Loucy (cell line): ENCODE data around the gene AFAP1L1.

Source experiments
- H2AFZ ChIP-seq: fragments of 200-600 bp; sonication (generic); 2 replicates; pipeline ENCODE4 v1.6.0; 2016; ENCODE audit warnings: antibody characterized with exemption, mild to moderate bottlenecking, low read length, moderate library complexity
- H3F3A ChIP-seq: fragments of 200-600 bp; 2 replicates; pipeline ENCODE4 v1.6.0; 2016; ENCODE audit warnings: antibody characterized with exemption, low read depth, mild to moderate bottlenecking
- H3K27me3 ChIP-seq: fragments of 200-600 bp; sonication (generic); 2 replicates; pipeline ENCODE4 v1.6.1; 2014; ENCODE audit warnings: low read length, mild to moderate bottlenecking; ENCODE audit not compliant: insufficient read depth, poor library complexity, severe bottlenecking
- H3K36me3 ChIP-seq: fragments of 200-600 bp; sonication (generic); 2 replicates; pipeline ENCODE4 v1.6.1; 2016; ENCODE audit warnings: low read length; ENCODE audit not compliant: insufficient read depth
- H3K4me1 ChIP-seq: fragments of 200-600 bp; sonication (generic); 2 replicates; pipeline ENCODE4 v1.5.1; 2014; ENCODE audit warnings: low read length, mild to moderate bottlenecking; ENCODE audit not compliant: insufficient read depth, poor library complexity, severe bottlenecking
- H3K4me2 ChIP-seq: fragments of 200-600 bp; sonication (generic); 2 replicates; pipeline ENCODE4 v1.6.0; 2014; ENCODE audit warnings: antibody characterized with exemption, low read length, low read depth, mild to moderate bottlenecking; ENCODE audit not compliant: poor library complexity, severe bottlenecking
- H3K4me3 ChIP-seq: fragments of 200-600 bp; sonication (generic); 2 replicates; pipeline ENCODE4 v1.5.1; 2014; ENCODE audit warnings: low read length, mild to moderate bottlenecking, mixed read lengths; ENCODE audit not compliant: poor library complexity, severe bottlenecking
- H3K79me2 ChIP-seq: fragments of 200-600 bp; sonication (generic); 2 replicates; pipeline ENCODE4 v1.6.1; 2014; ENCODE audit warnings: low read length; ENCODE audit not compliant: insufficient read depth
- H3K9ac ChIP-seq: fragments of 200-600 bp; sonication (generic); 2 replicates; pipeline ENCODE4 v1.6.0; 2014; ENCODE audit warnings: mild to moderate bottlenecking, low read depth, low read length, moderate library complexity; ENCODE audit not compliant: poor library complexity, severe bottlenecking
- H3K9me2 ChIP-seq: fragments of 200-600 bp; sonication (generic); replicated peaks from 2 replicates; pipeline ENCODE4 v1.6.1; 2016; ENCODE audit warnings: low read depth, low read length, mixed read lengths
- H3K9me3 ChIP-seq: fragments of 200-600 bp; sonication (generic); 2 replicates; pipeline ENCODE4 v1.6.1; 2014; ENCODE audit warnings: mild to moderate bottlenecking, antibody characterized with exemption, low read length, low read depth; ENCODE audit not compliant: insufficient read depth
- H4K20me1 ChIP-seq: fragments of 200-600 bp; sonication (generic); 2 replicates; pipeline ENCODE4 v1.6.0; 2014; ENCODE audit warnings: antibody characterized with exemption, low read length, mild to moderate bottlenecking; ENCODE audit not compliant: insufficient read depth, poor library complexity, severe bottlenecking
- CTCF ChIP-seq: fragments of 200-600 bp; sonication (generic); conservative IDR thresholded peaks from 2 replicates; pipeline ENCODE4 v1.5.1; 2014; ENCODE audit warnings: mild to moderate bottlenecking, antibody characterized with exemption, low read length
- EZH2phosphoT487 ChIP-seq: fragments of 200-600 bp; IDR thresholded peaks from 2 replicates; pipeline ENCODE4 v1.6.1; 2018; ENCODE audit warnings: antibody characterized with exemption, mild to moderate bottlenecking, moderate library complexity, borderline replicate concordance

Gene AFAP1L1

DNA sequence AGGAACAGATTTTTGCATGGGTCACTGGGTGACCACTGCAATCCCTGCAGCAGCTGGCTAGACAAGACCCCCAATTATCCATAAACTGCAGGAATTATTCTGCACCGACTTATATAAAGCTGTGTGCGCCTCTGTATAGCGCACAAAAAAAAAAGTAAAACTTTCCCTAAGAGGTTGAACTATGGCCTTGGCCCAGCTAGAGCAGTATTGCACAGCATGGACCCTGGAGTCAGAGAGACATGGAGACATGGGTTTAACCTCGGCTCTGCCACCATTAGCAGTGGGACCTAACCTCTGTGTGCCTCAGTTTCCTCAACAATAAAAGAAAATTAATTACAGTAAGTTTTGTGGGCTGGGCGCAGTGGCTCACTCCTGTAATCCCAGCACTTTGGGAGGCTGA, 56.5 kb downstream of the AFAP1L1 start:
- Histone ChIP-seq H3K36me3 (no peaks in the 10 kb centered on the region), H3K9me3 (no peaks in the 10 kb centered on the region), H3K9me2 (no peaks in the 10 kb centered on the region), H2AFZ (no peak overlapping the region), H3K4me3 (no peak overlapping the region), H3K27me3 (no peaks in the 10 kb centered on the region), H3K4me2 (no peak overlapping the region), H3K79me2 (no peaks in the 10 kb centered on the region), H3K9ac (no peak overlapping the region), H3F3A (no peaks in the 10 kb centered on the region), H4K20me1 (no peaks in the 10 kb centered on the region), H3K4me1 (no peaks in the 10 kb centered on the region)
- no peak for TF ChIP-seq CTCF
- no peak for TF ChIP-seq EZH2phosphoT487

DNA sequence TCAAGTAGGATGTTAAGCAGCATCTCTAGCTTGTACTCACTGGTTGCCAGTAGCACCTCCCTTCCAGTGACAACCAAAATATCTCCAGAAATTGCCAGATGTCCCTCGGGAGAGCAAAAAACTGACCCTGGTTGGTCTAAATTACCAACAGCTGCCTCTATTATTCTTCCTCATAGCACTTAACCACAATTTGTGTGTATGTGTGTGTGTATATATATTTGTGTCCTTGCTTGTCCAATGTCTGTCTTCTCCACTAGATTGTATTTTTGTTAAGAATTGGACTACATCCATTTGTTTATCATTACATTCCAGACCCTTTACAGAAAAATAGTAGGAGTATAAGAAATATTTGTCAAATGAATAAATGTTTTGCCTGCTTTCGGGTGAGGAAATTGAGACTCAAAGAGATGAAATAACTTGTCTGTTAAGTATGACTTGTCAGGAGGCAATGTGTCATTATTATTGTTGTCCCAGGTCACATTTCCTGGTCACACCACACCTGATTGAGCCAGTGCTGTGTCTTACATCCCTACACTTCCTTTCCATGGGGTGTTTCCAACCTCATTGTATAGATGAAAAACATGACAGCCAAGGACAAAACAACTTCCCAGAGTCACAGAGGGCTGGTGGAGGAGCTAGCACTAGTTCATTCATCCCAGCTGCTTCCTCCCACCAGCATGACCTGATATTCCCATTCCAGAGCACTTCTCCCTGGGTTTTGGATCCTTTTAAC, 62.2 kb downstream of the AFAP1L1 start:
- Histone ChIP-seq H3K4me2 (no peak overlapping the region), H4K20me1 (no peaks in the 10 kb centered on the region), H3F3A (no peaks in the 10 kb centered on the region), H3K27me3 (no peaks in the 10 kb centered on the region), H3K4me1 (no peaks in the 10 kb centered on the region), H2AFZ (no peak overlapping the region), H3K36me3 (no peaks in the 10 kb centered on the region), H3K9me3 (no peaks in the 10 kb centered on the region), H3K79me2 (no peaks in the 10 kb centered on the region), H3K4me3 (no peak overlapping the region), H3K9ac (no peak overlapping the region), H3K9me2 (no peaks in the 10 kb centered on the region)
- TF ChIP-seq CTCF, result no peak
- no peak for TF ChIP-seq EZH2phosphoT487

DNA sequence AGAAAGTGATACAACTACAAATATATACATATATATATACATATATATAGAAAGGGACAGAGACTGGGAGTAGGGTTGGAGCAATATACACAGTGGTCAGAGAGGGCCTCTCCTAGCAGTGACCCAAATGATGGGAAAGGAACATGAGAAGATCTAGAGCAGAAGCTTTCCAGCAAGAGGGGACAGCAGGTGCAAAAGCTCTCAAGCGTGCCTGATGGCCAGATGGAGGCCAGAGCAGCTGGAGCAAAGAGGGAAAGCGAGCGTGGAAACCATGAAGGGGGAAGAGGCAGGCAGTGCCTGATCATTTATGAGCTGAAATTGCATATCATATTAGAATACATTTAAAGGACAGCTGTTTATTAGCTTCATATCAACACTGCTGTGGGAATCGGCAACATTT, 66.1 kb downstream of the AFAP1L1 start:
- Histone ChIP-seq H3K9me3 (no peaks in the 10 kb centered on the region), H2AFZ (no peak overlapping the region), H3K9ac (no peak overlapping the region), H3K4me3 (no peak overlapping the region), H3F3A (no peaks in the 10 kb centered on the region), H3K27me3 (no peaks in the 10 kb centered on the region), H3K4me1 (no peaks in the 10 kb centered on the region), H4K20me1 (no peaks in the 10 kb centered on the region), H3K4me2 (no peak overlapping the region), H3K79me2 (no peaks in the 10 kb centered on the region), H3K9me2 (no peaks in the 10 kb centered on the region), H3K36me3 (no peaks in the 10 kb centered on the region)
- TF ChIP-seq EZH2phosphoT487 (no peak), CTCF (no peak)
